HT1080 (cell line): Measurements from ENCODE around the gene RAB11FIP2. TPM values are rescaled to one million over a fixed set of nuclear protein-coding genes. Genes with fewer than 3 reads are reported as not detected.
"Not testable (repeated sequence)": the region's sequence is repeated elsewhere in the genome, so short reads cannot be mapped to it uniquely, and the experiment has no call there.

Experiments
- DNase-seq: peaks from one replicate; pipeline ENCODE4 v3.0.0-alpha.2; 2015; ENCODE audit warnings: low read depth
- polyA plus RNA-seq, 2 experiments: library from polyadenylated mRNA; depleted of rRNA; stranded (reverse); fragments of >200 nt; gene quantifications; 2 replicates each; pipeline ENCODE4 v1.2.3, GENCODE V29; 2015
- total RNA-seq: library from RNA; depleted of rRNA; stranded (reverse); fragments of >200 nt; shearing (Covaris generic); gene quantifications from 2 replicates; pipeline ENCODE4 v1.2.3, GENCODE V29; 2014; rRNA removed

RAB11FIP2 gene
- total RNA-seq, result 8.2 and 12.3 TPM in 2 replicates
- polyA plus RNA-seq (2015; cell fraction: cytosol; rRNA removed), result 11.0 and 14.3 TPM in 2 replicates
- 15.0 TPM in 2 replicates for polyA plus RNA-seq (2015; cell fraction: nucleus; rRNA removed)

DNA sequence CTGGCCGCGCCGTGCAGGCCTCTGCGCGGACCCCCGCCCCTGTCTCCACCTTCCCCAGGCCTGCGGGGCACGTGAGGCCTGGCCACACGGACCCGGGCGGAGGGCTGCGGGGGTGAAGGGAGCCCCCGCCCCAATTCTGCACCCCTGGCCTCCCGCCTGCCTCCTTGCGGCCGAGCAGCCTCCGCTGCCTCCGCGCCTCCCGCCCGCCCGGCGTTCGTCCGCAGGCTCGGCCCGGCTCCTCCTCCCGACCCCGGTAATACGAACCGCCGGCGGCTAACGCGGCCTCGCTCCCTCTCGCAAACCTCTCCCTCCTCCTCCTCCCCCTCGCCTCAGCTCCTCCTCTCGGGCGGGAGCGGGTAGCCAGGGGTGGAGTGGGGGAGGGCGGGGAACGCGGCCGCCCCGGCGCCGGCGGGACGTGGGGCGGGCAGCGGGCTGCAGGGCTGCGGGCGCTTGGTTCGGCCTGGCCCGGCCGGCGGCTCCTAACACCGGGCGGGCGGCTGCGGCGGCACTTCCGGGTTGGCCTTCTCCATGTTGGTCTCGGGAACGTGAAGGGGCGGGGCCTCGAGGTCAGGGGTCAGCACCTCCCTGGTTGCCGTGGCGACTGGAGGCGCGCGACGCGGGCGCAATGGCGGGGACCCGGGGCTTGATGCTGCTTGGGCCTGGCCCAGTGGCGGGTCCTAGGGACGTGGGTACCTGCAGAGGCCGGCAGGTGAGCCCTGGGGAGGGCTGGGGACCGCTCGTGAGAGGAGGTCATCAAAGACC, at the start of gene RAB11FIP2:
TSS of gene RAB11FIP2 (minus strand) at position 547 of the 762 bp plus-strand sequence. CDS start 778 bp downstream, outside the sequence.
- DNase-seq, result peak; percentile 79

GRCh38 chr10:118096022-118096421, 49.3 kb upstream of the RAB11FIP2 start:
- DNase-seq, result no peak

DNA sequence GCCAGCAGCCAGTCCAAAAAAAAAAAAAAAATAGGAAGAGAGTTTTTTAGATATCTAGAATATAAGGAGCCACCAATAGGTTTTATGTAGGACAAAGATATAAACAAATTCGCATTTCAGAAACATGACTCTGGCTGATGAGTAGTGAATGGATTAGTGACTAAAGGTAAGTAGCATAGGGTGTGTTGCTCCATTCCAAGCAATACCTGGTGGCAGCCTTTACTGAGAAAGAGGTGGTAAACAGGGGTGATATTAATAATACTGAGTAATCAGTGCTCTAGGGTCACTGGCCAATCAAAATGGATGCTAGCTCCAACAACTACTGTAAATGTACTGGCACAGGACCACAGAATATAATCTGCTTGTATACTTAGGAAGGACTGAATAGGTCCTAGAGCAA, 45.5 kb upstream of the RAB11FIP2 start:
- no peak for DNase-seq

- no peak for DNase-seq
Observed at GRCh38 chr10:118080817-118081216, 34.1 kb upstream of the RAB11FIP2 start.

DNA sequence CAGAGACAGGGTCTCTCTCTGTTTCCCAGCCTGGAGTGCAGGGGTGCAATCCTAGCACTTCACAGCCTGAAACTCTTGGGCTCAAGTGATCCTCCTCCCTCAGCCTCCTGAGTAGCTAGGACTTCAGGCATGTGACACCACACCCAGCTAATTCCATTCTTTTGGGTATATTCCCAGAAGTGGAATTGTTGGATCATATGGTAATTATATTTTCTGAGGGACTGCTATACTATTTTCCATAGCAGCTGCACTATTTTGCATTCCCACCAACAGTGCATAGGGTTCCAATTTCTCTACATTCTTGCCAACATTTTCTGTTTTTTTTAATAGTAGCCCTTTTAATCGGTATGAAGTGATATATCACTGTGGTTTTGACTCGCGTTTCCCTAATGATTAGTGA, 30.0 kb upstream of the RAB11FIP2 start:
- DNase-seq, result no peak

DNA sequence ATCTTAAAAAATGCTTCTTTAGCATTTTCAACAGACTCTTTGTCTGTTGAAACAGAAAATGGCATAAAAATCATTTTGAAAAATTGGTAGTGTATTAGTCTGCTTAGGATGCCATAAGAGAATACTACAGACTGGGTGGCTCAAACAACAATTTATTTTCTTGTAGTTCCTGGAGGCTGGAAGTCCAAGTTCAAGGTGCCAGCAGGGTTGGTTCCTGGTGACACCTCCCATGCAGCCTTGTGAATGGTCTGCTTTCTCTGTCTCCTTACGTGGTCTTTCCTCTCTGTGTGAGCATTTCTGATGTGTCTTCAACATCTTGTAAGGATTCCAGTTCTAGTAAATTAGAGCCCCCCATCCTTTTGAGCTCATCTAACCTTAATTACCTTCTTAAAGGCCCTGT, 26.1 kb upstream of the RAB11FIP2 start:
- DNase-seq, result no peak

GRCh38 chr10:118067389-118067788, 20.6 kb upstream of the RAB11FIP2 start:
- DNase-seq, result not testable (repeated sequence)

- no peak for DNase-seq
Observed at GRCh38 chr10:118062798-118063238, 16.1 kb upstream of the RAB11FIP2 start.

DNA sequence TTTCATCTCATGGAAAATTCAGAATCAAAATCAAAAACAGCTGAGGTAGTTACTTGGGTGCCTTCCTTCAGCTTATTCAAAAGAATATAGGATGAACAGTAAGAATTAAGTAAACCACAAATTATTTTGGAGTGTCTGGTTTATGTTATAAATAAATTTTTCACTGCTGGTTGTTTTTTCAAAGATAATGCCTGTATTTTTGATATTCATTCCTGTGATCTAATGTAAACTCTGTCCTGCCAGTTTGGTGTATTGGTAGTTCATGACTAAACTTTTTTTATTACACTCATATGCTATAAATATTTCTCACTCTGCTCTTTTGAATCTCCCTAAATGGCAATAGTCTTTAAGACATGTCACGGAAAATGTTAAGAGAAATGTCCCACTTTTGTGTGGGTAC, 11.6 kb upstream of the RAB11FIP2 start:
- DNase-seq, result no peak

GRCh38 chr10:118057361-118057760, 10.6 kb upstream of the RAB11FIP2 start:
- no peak for DNase-seq

- DNase-seq, result no peak
Observed at GRCh38 chr10:118054383-118054782, 7.6 kb upstream of the RAB11FIP2 start.

- no peak for DNase-seq
Observed at GRCh38 chr10:118052816-118053215, 6.1 kb upstream of the RAB11FIP2 start.

- DNase-seq, result no peak
Observed at GRCh38 chr10:118047880-118048279, 1.1 kb upstream of the RAB11FIP2 start.

- no peak for DNase-seq
Observed at GRCh38 chr10:118047157-118047719, 497 bp upstream of the RAB11FIP2 start.

GRCh38 chr10:118045837-118046394, 825 bp downstream of the RAB11FIP2 start:
- DNase-seq, result peak; percentile 53

DNA sequence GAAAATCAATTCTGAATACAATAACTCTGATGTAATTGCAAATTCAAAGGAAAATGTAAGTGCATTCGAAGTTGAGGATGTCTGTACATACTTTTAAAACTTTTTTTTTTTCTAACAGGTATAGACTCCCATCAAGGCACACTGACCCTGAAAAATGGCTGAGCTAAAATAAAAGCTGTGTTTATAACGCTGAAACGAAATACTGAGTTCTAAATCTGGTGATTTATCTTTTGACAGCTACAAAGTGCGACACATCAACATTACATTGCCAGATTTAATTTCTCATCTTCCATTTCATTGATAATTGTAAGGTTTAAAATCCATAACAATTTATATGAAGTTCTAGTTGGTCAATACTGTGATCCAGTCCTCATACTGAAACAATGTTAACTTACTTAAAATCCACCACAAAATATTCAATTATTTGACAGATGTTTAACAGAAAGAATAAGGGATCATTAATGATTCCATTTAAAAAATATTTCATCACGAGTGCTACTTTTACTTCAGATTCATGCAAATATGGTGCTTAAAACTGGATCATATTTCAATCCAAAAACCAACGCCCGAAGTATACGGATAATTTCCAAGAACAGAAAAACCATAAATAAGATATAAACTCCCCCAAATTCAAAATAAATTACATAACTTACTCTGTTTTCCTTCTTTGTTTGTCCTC, 1.4 kb downstream of the RAB11FIP2 start:
- no peak for DNase-seq

- no peak for DNase-seq
Observed at GRCh38 chr10:118042827-118043242, 3.9 kb downstream of the RAB11FIP2 start.

DNA sequence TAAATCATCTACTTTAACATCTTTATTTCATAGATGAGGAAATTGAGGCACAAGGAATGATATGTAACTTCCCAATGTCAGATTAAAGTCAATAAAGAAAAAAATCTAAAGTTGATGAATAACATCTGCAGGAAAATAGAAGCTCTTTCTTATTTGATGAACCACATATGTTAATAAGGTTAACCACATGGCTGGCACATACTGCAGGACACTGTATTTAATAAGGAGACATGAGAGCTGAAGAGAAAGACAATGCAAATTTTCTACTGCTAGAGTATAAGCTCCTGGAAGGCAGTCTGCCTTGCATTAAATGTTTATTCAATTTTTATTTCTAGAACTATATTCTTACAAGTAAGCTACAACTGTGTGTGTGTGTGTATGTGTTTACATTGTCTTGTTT, 4.4 kb downstream of the RAB11FIP2 start:
- no peak for DNase-seq

DNA sequence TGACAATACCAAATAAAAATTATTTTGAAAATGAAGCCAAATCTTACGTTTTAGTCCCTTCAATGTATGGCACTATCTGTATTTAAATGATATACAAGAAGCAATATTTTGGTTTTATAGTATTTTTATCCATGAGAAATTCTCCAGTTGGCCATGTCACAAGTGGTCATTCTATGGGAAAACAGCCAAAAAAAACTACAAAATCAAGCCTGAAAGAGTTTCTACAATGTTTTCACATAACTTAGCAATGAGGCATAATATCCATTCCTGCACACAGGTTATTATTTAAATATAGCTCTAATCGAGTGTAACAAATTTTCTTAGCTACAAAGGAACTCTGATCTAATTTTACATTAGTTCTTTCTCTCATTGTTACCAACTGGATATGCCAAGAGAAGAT, 5.4 kb downstream of the RAB11FIP2 start:
- peak; percentile 33 for DNase-seq

DNA sequence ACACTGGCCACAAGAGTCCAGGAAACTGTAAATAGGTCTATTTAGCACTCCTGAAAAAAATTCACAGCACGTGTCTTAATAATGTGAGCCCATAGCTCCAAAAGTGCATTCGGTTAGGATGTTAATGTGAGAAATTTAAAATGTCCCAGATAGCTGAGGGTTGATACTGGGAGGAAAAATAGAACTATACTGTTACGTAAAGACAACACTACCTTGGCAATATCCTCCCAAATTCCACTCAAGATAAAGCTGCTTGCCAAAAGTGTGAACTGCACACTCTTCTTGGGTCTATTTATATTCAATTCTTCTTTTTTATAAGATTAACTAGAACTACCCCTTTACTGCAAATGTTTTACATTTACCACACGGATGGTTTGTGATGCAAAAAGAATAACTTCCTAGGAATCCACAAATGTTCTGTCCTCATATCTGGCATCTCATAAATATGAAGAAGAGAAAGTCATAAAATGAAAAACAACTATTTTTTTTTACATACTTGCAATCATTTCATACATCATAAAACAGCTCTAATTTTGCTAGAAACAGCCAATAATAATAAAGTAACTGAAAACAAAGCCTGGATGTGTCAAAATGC, 10.4 kb downstream of the RAB11FIP2 start:
- DNase-seq, result no peak

DNA sequence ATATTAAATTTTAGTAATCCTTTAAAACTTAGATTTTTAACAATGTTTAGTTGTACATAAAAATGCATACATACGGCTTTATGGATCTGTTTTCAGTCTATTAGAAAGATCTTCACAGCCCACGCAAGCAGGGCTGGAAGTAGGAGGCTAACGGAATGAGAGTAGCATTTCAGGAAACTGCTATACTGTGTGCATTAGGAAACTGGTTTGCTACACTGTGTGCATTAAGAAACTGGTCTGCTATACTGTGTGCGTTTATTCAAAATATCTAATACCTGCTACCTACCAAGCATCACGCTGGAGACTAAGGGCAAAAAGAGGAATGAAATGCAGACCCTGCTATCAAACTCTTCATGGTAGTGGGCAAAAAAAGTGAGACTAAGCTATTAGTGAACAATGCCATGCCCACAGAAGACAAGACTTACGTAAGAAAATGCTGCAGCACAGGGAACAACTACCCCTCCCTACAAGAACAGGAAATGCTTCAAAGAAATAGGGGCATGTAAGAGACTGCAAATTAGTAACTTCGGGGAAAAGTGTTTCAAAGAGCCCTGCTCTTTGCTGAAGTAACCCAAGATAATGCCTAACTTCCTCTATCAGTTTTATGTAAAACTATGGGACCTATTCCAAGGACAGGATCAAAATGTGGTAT, 11.3 kb downstream of the RAB11FIP2 start:
- DNase-seq, result no peak
